GOT3 (cell line): ENCODE data around the gene MOBP.
"Not testable (repeated sequence)": the region's sequence is repeated elsewhere in the genome, so short reads cannot be mapped to it uniquely, and the experiment has no call there.

Experiments
- DNase-seq: peaks from one replicate; lab custom pipeline; 2025; ENCODE audit warnings: mixed read lengths; lab: John Stamatoyannopoulos, UW

MOBP gene

DNA sequence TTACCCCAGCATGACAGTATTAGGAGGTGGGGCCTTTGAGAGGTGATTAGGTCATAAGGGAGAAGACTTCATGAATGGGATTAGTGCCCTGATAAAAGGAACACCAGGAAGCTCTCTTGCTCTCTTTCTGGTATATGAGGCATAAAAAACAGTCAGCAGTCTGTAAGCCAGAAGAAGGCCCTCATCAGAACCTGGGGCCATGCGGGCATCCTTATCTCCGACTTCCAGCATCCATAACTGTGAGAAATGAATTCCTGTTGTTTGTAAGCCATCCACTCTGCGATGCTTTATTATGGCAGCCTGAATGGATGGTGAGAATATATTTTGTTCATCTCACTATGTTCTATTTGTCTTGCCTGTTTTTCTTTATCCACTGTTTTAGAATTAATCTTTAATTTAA lies 17.7 kb upstream of the MOBP start:
- no peak for DNase-seq

- no peak for DNase-seq
Measured at GRCh38 chr3:39453134-39453533, 14.3 kb upstream of the MOBP start.

DNA sequence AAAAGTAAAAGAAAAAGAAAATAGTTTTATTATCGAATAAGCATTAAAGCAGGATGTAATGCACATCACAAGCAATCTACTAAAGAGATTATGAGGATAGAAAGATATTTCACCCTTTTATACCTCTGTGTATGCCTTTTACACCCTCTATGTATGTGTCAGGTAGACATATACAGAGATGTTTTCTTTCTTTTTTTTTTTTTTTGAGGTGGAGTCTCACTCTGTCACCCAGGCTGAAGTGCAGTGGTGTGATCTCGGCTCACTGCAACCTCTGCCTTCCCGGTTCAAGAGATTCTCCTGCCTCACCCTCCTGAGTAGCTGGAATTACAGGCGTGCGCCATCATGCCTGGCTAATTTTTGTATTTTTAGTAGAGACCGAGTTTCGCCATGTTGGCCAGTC lies 13.6 kb upstream of the MOBP start:
- not testable (repeated sequence) for DNase-seq

DNA sequence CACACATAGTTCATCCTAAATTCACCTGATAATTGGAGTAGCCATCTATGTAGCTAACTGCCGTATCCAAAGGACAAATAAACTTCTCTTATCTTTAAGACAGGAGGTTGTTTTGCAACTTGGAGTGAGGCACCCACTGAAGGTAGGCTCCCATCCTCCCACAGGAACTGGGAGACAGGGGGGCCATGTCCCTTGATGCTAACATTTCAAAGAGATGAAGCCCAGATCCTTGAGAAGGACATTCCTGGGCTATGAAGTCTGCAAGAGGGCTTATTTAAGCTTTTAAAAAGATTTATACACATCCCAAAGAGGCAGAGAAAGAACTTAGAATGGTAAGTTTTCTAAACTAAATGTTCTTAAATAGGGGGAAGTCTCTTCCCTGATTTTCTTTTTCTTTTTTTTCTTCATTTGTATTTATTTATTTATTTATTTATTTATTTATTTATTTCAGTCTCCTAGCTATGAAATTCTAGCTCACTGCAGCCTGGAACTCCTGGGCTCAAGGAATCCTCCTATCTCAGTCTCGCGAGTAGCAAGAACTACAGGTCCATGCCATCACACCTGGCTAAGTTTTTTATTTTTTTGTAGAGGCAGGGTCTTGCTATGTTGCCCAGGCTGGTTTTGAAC lies 12.8 kb upstream of the MOBP start:
- no peak for DNase-seq

GRCh38 chr3:39456159-39456558 lies 11.3 kb upstream of the MOBP start:
- DNase-seq: no peak

- no peak for DNase-seq
Measured at GRCh38 chr3:39457361-39457760, 10.1 kb upstream of the MOBP start.

DNA sequence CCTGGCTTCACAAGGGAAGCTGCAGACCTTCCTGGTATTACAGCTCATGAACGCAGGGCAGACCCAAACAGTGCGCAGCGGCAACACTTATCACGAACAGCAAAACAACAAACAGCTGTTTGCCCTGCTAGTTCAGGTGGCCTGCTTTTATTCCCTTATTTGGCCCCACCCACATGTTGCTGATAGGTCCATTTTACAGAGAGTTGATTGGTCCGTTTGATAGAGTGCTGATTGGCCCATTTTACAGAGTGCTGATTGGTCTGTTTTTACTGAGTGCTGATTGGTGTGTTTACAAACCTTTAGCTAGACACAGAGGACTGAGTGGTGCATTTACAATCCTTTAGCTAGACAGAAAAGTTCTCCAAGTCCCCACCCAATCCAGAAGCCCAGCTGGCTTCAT lies 8.9 kb upstream of the MOBP start:
- DNase-seq: not testable (repeated sequence)

GRCh38 chr3:39460677-39461076 lies 6.8 kb upstream of the MOBP start:
- DNase-seq: no peak

DNA sequence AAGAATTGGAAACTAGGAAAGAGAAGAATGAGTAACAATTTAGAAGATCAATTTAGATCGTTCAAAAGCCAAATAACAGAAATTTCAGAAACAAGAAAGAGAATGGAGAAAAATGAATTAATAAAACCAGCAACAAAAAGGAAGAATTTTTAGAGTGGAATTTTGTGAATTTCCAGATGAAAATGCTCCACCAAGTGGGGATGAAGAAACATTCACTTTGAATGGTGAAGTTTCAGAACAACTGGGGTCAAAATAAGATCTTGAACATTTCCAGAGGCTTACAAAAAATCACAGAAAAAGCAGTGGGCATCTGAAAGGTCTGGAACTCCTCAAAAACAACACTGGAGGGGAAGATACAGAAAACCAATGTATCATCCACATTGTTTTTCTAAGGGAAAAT lies 4.2 kb upstream of the MOBP start:
- DNase-seq: no peak

- DNase-seq: no peak
Measured at GRCh38 chr3:39466988-39467387, 492 bp upstream of the MOBP start.

- no peak for DNase-seq
Measured at GRCh38 chr3:39468108-39468436, 592 bp downstream of the MOBP start.

GRCh38 chr3:39469258-39469657 lies 1.8 kb downstream of the MOBP start:
- no peak for DNase-seq

GRCh38 chr3:39469945-39470344 lies 2.5 kb downstream of the MOBP start:
- DNase-seq: no peak

- no peak for DNase-seq
Measured at GRCh38 chr3:39471652-39472051, 4.2 kb downstream of the MOBP start.

DNA sequence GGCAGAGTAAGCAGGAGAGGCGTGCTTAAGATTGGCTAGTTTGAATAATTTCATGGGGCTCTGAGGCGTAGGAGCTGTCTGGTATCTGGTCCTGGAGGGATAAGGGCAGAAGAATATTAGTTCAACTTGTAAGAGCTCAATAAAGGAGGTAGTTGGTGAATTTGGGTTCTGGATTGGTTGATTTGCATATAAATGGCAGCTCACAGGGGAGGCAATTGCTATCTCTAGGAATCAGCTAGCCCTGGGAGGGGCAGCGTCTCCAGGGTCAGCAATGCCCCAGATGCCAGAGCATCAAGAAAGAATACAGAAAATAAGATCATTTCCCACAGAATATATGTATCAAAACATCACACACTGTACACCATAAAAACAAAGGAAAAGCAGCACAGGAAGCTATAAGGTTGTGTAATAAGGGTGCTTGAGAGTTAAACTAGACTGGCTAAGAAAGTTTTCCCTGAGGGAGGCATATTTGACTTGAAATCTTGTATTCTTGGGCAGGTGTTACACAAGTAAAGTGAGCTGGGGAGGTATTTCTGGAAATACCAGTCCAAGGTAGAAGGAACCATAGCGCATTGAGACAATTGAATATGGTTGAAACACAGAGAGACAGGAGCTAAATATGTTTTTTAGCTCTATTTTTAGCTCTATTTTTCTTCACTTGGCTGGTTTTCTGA lies 6.1 kb downstream of the MOBP start:
- DNase-seq: no peak

- DNase-seq: no peak
Measured at GRCh38 chr3:39474126-39474515, 6.6 kb downstream of the MOBP start.

DNA sequence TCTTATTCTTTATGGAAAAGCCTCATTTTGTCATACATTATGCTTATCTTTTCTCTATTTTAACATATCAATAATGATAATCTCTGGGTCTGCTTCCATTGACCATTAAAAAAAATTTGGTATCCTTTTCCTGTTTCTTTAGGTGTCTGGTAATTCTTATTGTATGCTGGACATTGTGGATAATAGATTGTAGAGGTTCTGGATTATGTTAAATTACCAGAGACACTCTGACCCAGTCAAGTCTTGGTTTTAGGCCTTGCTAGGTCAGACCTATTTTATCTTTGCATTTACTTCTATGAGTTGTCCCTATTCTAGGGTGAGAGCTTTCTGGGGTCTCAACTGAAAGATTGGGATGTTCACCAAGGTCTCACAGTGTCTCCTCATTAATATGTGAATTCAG lies 9.3 kb downstream of the MOBP start:
- DNase-seq: no peak

- no peak for DNase-seq
Measured at GRCh38 chr3:39478226-39478625, 10.7 kb downstream of the MOBP start.

DNA sequence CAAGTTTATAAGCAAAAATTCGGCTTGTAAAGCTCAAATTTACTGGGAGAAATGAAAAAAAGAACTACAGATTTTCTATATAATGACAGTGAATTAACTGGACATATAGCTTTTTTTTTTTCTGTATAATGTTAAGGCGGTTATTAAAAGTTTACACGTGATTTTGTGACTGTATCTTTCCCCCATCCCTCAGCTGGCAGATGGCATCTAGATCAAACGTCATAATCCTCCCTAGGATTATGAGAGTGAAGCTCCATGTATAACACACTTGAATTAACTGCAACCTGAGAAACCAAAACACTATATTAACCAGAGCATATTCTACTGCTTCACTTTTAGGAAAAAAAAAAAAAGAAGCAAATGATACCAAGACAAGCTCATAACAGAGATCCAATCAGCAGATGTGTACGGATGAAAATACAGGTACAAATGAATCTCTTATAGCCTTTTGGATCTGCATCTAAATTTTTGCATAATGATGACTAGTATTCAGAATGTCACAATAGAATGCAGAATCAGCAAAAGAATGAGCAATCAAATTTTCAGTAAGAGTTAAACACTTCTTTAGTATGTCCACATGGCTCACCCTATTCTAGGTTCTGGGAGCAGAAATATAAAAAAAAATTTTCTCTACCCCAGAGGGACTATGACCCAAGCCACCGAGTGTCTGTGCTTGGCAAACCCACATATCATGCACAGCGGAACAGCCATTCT lies 12.4 kb downstream of the MOBP start:
- no peak for DNase-seq

GRCh38 chr3:39485547-39485946 lies 18.1 kb downstream of the MOBP start:
- no peak for DNase-seq

- no peak for DNase-seq
Measured at GRCh38 chr3:39491014-39491413, 23.5 kb downstream of the MOBP start.

DNA sequence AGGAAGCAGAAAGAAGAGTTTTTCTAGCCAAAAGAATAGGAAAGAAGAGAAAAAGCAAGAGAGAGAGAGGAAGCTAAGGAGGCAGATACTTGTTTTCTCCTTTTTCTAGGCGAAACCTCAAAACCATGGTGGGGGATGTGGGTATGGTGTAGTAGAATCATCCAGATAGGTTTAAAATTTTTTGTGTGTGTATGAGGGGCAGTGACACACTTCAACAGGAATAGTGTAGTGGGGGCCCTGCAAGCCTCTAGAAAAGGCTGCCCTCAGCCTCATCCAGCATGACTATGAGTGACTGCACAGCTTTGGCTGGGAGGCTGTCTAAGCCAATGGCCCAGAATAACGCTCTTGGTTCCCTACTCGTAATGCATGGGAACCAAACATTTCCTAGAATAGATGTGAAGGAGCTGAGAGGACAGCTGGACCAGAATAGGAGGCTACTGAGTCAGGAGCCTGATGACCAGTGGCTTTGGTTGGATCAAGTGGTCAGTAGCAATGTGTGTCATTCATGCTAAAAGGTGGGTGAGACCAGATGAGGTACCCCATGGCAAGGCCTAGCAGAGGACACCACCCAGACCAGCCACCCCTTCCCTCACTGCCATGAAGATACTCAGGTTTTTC lies 24.4 kb downstream of the MOBP start:
- DNase-seq: no peak

DNA sequence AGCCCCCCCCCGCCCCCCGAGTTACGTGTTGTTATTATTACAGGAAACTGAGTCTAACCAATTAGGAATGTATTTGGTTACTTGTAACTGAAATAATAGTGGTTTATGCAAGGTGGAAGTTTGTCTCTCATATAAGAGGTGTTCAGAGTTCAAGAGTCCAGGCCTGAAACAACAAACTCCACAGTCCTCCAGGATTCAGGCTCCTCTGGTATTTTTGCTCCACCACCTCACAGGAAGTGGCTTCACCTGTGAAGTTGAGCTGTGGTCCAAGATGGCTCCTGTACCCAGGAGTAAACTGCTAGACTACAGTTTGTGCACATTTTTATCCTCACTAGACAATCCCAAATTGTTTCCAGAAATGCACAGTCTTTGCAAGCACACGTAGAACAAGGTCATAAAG lies 27.3 kb downstream of the MOBP start:
- DNase-seq: no peak
